GM21529 (cell line): ENCODE measurements around the gene TGFBR3L.

ENCODE experiments used
- ATAC-seq: cut with Tn5 transposase; IDR thresholded peaks from one replicate; pipeline ENCODE4 v1.9.1; 2021; ENCODE audit not compliant: unreplicated experiment

The TGFBR3L gene

GRCh38 chr19:7903244-7904073, 11.2 kb upstream of the TGFBR3L start, which contains the start of gene MAP2K7:
MAP2K7 (plus strand) TSS chr19:7903877; CDS start chr19:7903945, 68 bp downstream.
- peak; percentile 79 for ATAC-seq

- ATAC-seq, result peak; percentile 36
These were observed 10.3 kb upstream of the TGFBR3L start for GRCh38 chr19:7904074-7905020.

GRCh38 chr19:7905268-7905667, 9.4 kb upstream of the TGFBR3L start:
- no peak for ATAC-seq

- no peak for ATAC-seq
These were observed 8.8 kb upstream of the TGFBR3L start for GRCh38 chr19:7905859-7906258.

DNA sequence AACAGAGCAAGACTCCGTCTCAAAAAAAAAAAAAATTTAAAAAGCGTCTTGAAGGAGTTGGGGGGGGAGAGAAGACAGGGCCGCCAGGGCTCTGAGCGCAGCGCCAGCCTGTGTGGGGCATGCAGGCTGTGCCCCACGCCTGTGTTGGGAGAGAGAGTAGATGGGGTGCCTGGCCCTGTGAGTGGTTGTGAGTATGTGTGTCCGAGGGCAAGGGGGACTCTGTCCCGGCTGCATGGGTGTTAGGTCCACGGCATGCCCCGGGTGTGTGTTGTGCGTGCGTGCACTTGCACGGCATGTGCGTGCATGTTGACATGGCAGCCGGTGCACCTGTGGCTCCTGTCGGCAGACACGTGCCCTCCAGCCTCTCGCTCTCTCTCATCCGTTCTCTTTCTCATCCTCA, 7.5 kb upstream of the TGFBR3L start:
- no peak for ATAC-seq

- no peak for ATAC-seq
These were observed 7.1 kb upstream of the TGFBR3L start for GRCh38 chr19:7907544-7907943.

GRCh38 chr19:7908078-7908699, 6.4 kb upstream of the TGFBR3L start:
- ATAC-seq, result no peak

GRCh38 chr19:7908742-7909461, 5.7 kb upstream of the TGFBR3L start:
- no peak for ATAC-seq

GRCh38 chr19:7909471-7910067, 5.1 kb upstream of the TGFBR3L start:
- no peak for ATAC-seq

GRCh38 chr19:7910321-7911161, 4.1 kb upstream of the TGFBR3L start:
- ATAC-seq, result no peak

DNA sequence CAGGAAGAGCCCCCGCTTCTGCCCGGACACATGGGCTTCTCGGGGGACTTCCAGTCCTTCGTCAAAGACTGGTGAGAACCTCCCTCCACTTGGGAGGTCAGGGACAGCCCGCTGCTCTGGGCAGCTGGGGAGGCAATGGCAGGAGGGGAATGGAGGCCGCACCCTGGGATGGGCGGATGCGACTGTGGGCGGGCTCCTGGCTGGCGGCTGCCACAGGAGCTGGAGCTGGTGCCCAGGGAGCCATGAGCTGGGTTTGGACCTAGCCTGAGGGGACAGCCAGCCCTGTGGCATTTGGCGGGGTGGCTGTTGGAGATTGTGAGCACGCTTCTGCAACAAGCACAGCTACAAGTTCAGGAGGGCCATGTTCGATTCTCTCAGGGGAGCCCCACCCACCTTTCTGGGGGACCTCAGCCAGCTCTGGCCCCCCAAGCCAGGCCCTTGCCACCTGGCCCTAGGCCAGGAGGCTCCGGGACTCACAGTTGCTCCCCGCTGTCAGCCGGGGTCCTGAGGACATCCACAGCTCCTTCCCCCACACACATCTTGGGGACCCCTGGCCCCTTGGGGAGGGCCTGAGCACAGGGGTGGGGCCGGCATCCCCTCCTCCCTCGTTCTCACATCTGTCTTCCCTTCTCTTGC, 3.0 kb upstream of the TGFBR3L start:
- ATAC-seq, result no peak

GRCh38 chr19:7912144-7912696, 2.4 kb upstream of the TGFBR3L start:
- ATAC-seq, result no peak

GRCh38 chr19:7912697-7913564, 1.7 kb upstream of the TGFBR3L start:
- ATAC-seq, result no peak

DNA sequence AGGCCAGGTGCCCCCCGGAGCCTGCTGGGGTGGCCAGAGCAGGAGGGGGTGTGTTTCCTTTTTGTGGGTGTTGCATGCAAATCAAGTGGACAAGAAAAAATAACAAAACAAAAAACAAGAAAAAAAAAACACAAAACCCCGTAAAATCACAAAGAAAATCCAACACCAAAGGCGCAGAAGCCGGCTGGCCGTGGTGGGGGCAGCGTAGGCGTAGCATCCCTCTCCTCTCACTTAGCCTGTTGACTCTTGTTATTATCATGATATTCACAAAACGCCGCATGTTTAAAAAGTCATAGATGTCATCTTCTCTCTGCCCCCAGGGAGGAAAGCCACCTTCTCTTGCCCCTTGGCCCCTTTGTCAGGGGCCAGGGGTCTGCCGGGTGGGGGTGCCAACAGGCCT, 978 bp upstream of the TGFBR3L start:
- no peak for ATAC-seq

DNA sequence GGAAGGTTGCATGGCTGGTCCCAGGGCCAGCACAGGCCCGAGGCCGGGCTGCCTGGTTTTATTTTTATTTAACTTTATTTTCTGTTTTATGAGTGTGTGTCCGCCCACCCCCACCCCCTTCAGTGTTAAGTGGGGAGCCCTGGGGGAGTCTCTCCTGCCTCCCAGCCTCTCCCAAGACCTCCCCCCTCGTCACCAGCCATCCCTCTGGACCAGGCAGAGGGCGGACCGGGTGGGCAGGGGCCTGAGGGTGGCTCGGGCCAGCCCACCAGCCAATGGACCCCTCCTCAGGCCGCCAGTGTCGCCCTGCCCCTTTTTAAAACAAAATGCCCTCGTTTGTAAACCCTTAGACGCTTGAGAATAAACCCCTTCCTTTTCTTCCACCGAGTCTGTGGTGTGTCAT, 531 bp upstream of the TGFBR3L start:
- no peak for ATAC-seq

DNA sequence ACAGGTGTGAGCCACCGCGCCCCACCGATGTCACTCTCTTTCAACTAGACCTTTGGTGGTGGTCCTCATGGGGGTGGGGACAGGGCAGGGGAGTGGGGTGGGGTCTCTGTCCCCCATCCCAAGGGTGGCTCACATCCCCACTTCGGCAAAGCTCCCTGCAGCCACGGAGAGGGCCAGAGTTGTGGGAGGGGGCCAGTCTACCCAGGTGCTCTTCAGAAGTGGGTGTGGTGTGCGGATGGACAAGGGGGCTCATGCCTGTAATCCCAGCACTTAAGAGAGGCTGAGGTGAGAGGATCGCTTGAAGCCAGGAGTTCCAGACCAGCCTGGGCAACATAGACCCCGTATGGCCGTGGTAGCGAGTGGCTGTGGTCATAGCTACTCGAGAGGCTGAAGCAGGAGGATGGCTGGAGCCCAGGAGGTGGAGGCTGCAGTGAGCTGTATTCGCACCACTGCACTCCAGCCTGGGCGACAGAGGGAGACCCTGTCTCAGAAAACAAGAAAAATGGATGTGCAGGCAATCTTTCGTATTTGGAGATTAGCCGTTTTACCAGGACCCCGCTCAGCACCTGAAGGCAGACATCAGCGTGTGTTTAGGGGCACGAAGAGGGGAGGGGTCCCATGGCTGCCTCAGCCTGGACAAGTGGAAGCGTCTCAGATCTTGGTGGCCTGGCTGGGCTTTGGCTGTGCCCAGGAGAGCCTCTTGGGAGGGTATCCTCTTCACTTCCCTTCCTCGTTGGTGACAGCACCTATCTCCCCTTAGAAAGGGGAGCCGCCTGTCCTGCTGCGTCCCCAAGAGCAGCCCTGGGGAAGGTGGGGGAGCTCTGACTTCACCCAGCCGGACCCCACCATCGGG, 846 bp downstream of the TGFBR3L start:
- ATAC-seq, result no peak
